ENCODE measurements around the gene HLCS.

DNA sequence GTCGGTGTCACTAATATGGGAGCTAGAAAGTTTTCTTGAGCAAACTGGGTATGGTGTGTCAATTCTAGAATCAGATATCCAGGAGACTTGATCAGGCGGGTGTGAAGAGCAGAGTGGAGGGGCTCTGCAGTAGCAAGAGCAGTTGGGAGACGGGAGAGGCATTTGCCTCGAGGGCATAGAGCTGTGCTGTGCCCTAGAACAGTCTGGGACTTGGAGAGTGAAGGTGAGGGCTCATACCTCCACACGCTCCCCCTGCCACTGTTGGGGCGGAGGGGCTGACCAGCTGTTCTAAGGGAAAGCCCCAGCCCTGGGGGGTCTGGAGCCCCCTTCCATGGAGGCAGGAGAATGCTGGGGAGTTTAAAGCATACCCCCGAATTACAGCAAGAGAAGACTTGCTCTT is 233.7 kb downstream of the HLCS start:
- TF ChIP-seq, protein P1, sequence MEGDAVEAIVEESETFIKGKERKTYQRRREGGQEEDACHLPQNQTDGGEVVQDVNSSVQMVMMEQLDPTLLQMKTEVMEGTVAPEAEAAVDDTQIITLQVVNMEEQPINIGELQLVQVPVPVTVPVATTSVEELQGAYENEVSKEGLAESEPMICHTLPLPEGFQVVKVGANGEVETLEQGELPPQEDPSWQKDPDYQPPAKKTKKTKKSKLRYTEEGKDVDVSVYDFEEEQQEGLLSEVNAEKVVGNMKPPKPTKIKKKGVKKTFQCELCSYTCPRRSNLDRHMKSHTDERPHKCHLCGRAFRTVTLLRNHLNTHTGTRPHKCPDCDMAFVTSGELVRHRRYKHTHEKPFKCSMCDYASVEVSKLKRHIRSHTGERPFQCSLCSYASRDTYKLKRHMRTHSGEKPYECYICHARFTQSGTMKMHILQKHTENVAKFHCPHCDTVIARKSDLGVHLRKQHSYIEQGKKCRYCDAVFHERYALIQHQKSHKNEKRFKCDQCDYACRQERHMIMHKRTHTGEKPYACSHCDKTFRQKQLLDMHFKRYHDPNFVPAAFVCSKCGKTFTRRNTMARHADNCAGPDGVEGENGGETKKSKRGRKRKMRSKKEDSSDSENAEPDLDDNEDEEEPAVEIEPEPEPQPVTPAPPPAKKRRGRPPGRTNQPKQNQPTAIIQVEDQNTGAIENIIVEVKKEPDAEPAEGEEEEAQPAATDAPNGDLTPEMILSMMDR (IDR thresholded peaks at IDR 0.05; ENCODE audit: extremely low read depth in 1 of 2, insufficient read depth in 1 of 2, low read depth in 1 of 2, low read length in 2 of 2) = no peak
- TF ChIP-seq GATA2 (IDR thresholded peaks at IDR 0.05; ENCODE audit: insufficient read depth, insufficient read length, low read depth, low read length) (no peak), POLR2A (IDR thresholded peaks at IDR 0.05; ENCODE audit: low read depth, low read length) (no peak), JUN (IDR thresholded peaks at IDR 0.05; ENCODE audit: borderline replicate concordance, insufficient read depth, insufficient read length, low read depth) (no peak), POLR2AphosphoS5 (IDR thresholded peaks at IDR 0.05; ENCODE audit: insufficient read depth, low read depth, low read length) (no peak), EZH2 (IDR thresholded peaks at IDR 0.05; ENCODE audit: borderline replicate concordance, low read depth, low read length, severe bottlenecking) (no peak), MYC (IDR thresholded peaks at IDR 0.05; ENCODE audit: low read depth, low read length) (no peak), FOS (IDR thresholded peaks at IDR 0.05; ENCODE audit: borderline replicate concordance, insufficient read depth, low read length) (no peak)
- TF ChIP-seq, protein P2, sequence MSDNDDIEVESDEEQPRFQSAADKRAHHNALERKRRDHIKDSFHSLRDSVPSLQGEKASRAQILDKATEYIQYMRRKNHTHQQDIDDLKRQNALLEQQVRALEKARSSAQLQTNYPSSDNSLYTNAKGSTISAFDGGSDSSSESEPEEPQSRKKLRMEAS (IDR thresholded peaks at IDR 0.05; ENCODE audit: insufficient read depth, insufficient read length) = no peak

All from endothelial cell of umbilical vein (primary cell).